Lower lobe of right lung (tissue), 2 donors: ENCODE measurements around the gene RAPGEF2. TPM values are rescaled to one million over a fixed set of nuclear protein-coding genes. Genes with fewer than 3 reads are reported as not detected.
A peak's percentile ranks its signal among the peaks of the same experiment; 100 is the strongest.

Experiments
- ATAC-seq, 2 donors: fragments of 200-7000 bp; cut with Tn5 transposase; one replicate each; pipeline ENCODE4 v1.9.1; 2020 to 2022; ENCODE audit warnings: mild to moderate bottlenecking in 2 of 2, moderate library complexity in 2 of 2
- DNase-seq: peaks from one replicate; pipeline ENCODE4 v3.0.0-alpha.2; 2020
- H3K27ac ChIP-seq: fragments of 200-600 bp; one replicate; pipeline ENCODE4 v1.8.0; 2022
- H3K27me3 ChIP-seq: fragments of 200-600 bp; one replicate; pipeline ENCODE4 v1.8.0; 2022; ENCODE audit warnings: low read depth
- H3K36me3 ChIP-seq: fragments of 200-600 bp; one replicate; pipeline ENCODE4 v1.8.0; 2022; ENCODE audit warnings: mild to moderate bottlenecking
- H3K4me1 ChIP-seq: fragments of 200-600 bp; one replicate; pipeline ENCODE4 v1.8.0; 2022
- H3K4me3 ChIP-seq: fragments of 200-600 bp; one replicate; pipeline ENCODE4 v1.8.0; 2022; ENCODE audit warnings: mild to moderate bottlenecking
- H3K9me3 ChIP-seq: fragments of 200-600 bp; one replicate; pipeline ENCODE4 v1.8.0; 2022
- intact Hi-C: fragments of 100-400 bp; cut with DNase I; formaldehyde crosslinking; loops from one replicate; pipeline ENCODE4 v1.11.0; 2022
- total RNA-seq: library from RNA; stranded (reverse); fragmentation: NEBNext Ultra II Directional; extraction: Animal tissue kit (Norgen Biotek cat#: 25700); gene quantifications from one replicate; pipeline ENCODE4 v1.2.1, GENCODE V29; 2021
- TF ChIP-seq, protein P1 (sequence below): fragments of 200-600 bp; IDR thresholded peaks from one replicate; pipeline ENCODE4 v1.8.0; 2022; ENCODE audit warnings: antibody characterized with exemption, mild to moderate bottlenecking
- donor health status: DM: no; HTN: yes; CAD: no; lungs with severe emphysema.

RAPGEF2 gene
- total RNA-seq, 1 donor from 2014 or later = 66.4 TPM

DNA sequence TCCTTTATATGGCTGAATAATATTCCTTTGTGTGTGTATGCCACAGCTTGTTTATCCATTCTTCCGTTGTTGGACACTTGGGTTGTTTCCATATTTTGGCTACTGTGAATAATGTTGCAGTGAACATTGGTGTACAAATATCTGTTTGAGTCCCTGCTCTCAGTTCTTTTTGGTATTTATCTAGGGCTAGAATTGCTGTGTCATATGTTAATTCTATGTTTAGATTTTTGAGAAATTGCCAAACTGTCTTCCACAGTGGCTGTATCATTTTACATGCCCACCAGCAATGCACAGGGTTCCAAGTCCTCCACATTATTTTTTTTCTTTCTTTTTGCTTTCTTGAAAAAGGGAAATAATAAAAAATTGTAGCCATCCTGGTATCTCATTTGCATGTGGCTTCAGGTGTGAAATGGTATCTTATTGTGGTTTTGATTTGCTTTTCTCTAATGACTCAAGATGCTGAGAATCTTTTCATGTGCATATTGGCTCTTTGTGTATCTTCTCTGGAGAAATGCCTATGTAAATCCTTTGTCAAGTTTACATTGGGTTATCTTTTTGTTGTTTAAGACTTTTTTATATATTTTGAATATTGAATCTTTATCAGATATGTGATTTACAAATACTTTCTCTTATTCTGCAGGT lies 129.7 kb downstream of the RAPGEF2 start:
- Histone ChIP-seq H3K4me3 (no peak overlapping the region), H3K9me3 (no peaks in the 10 kb centered on the region), H3K27me3 (no peaks in the 10 kb centered on the region), H3K36me3 (no peaks in the 10 kb centered on the region), H3K4me1 (peaks cover 18% of the 10 kb centered on the region), H3K27ac (no peak overlapping the region)
- DNase-seq = no peak
- intact Hi-C loops = no loop called here
- no peak for ATAC-seq
- TF ChIP-seq, protein P1, sequence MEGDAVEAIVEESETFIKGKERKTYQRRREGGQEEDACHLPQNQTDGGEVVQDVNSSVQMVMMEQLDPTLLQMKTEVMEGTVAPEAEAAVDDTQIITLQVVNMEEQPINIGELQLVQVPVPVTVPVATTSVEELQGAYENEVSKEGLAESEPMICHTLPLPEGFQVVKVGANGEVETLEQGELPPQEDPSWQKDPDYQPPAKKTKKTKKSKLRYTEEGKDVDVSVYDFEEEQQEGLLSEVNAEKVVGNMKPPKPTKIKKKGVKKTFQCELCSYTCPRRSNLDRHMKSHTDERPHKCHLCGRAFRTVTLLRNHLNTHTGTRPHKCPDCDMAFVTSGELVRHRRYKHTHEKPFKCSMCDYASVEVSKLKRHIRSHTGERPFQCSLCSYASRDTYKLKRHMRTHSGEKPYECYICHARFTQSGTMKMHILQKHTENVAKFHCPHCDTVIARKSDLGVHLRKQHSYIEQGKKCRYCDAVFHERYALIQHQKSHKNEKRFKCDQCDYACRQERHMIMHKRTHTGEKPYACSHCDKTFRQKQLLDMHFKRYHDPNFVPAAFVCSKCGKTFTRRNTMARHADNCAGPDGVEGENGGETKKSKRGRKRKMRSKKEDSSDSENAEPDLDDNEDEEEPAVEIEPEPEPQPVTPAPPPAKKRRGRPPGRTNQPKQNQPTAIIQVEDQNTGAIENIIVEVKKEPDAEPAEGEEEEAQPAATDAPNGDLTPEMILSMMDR = no peak

GRCh38 chr4:159235779-159236368 lies 133.0 kb downstream of the RAPGEF2 start:
- TF ChIP-seq, protein P1 = no peak
- Histone ChIP-seq H3K4me1 (peaks cover 12% of the 10 kb centered on the region), H3K9me3 (no peaks in the 10 kb centered on the region), H3K27me3 (no peaks in the 10 kb centered on the region), H3K4me3 (no peak overlapping the region), H3K36me3 (no peaks in the 10 kb centered on the region), H3K27ac (no peak overlapping the region)
- DNase-seq (no peak), ATAC-seq (peak in 1 of 2 donors; percentile 42)
- intact Hi-C loops = no loop called here

GRCh38 chr4:159237975-159238374 lies 135.1 kb downstream of the RAPGEF2 start:
- Histone ChIP-seq H3K9me3 (no peaks in the 10 kb centered on the region), H3K27me3 (no peaks in the 10 kb centered on the region), H3K27ac (no peak overlapping the region), H3K4me3 (no peak overlapping the region), H3K4me1 (peaks cover 12% of the 10 kb centered on the region), H3K36me3 (no peaks in the 10 kb centered on the region)
- intact Hi-C loops = no loop called here
- TF ChIP-seq, protein P1 = no peak
- ATAC-seq (no peak), DNase-seq (no peak)

GRCh38 chr4:159238631-159239030 lies 135.8 kb downstream of the RAPGEF2 start:
- H3K9me3 ChIP-seq = no peaks in the 10 kb centered on the region
- H3K27me3 ChIP-seq = no peaks in the 10 kb centered on the region
- DNase-seq = no peak
- intact Hi-C loops = no loop called here
- H3K27ac ChIP-seq = no peak overlapping the region
- H3K36me3 ChIP-seq = no peaks in the 10 kb centered on the region
- peaks cover 12% of the 10 kb centered on the region for H3K4me1 ChIP-seq
- TF ChIP-seq, protein P1 = no peak
- ATAC-seq = no peak
- H3K4me3 ChIP-seq = no peak overlapping the region

- intact Hi-C loops = no loop called here
- Histone ChIP-seq H3K27ac (no peak overlapping the region), H3K4me1 (peaks cover 12% of the 10 kb centered on the region)
Measured at GRCh38 chr4:159239629-159240028, 136.8 kb downstream of the RAPGEF2 start.

More at GRCh38 chr4:159239629-159240028, 136.8 kb downstream of the RAPGEF2 start:
- Histone ChIP-seq H3K36me3 (no peaks in the 10 kb centered on the region), H3K9me3 (no peaks in the 10 kb centered on the region), H3K27me3 (no peaks in the 10 kb centered on the region), H3K4me3 (no peak overlapping the region)
- no peak for DNase-seq
- ATAC-seq = no peak
- TF ChIP-seq, protein P1 = no peak
